ENCODE data around the gene DYRK2.

The DYRK2 gene

DNA sequence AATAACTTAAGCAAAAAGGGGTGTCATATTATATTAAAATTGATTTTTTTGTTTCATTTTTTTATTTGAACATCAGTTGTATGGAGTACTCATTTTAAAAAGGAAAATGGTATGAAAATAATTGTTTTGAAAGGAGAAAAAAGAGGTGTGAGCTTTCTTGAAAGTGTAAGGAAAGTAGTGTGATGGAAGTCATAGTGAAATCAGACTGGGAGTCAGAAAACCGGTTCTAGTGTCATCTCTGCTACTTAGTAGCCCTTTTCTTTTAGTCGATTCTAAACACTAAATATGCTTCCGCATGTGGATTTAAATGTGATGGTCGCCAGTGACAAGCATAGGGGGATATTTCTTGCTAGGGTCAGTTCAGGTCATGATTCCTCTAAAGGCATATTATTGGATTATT is 1.8 kb upstream of the DYRK2 start:
- no peak for DNase-seq (ENCODE audit: low read depth)

GRCh38 chr12:67647181-67647798 is 1.3 kb upstream of the DYRK2 start:
- no peak for DNase-seq (ENCODE audit: low read depth)

- peak; percentile 73 for DNase-seq (ENCODE audit: low read depth)
These were observed 585 bp upstream of the DYRK2 start for GRCh38 chr12:67647799-67648520.

- DNase-seq (ENCODE audit: low read depth), result no peak
These were observed 670 bp downstream of the DYRK2 start for GRCh38 chr12:67649261-67649569.

DNA sequence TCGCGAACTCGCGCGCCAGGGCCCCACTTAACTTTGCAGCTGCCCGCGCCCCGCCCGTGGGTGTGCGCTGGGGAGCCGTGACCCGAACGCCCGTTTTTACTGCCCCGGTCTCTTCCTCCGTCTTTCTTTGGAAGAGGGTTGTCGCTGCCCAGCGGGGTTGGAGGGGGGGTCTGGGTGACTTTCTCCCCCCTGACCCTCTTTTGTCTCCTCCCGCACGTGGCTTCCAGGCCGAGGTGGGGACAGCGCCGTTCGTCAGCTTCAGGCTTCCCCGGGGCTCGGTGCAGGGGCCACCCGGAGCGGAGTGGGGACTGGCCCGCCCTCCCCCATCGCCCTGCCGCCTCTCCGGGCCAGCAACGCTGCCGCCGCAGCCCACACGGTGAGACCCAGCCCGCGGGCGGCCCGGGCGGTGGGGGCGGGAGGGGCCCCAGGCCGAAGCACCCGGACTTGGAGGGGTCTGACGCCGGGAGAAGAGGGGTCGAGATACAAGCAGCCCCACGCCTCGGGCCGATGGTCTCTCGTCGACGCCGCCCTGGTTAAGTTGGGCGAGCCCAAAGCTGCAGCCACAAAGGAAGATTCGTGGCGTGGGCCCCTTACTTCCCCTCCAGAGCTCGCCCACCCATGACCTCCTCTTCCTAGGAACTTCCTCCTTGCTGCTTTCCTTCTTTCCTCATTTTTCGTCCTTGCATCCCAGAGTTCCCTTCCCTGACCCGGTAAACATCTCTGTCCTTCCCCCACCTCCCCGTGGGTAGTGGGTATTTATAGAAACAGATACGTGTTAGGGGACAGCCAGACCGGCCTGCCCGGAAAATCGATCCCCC is 1.2 kb downstream of the DYRK2 start:
- DNase-seq (ENCODE audit: low read depth), result no peak

- DNase-seq (ENCODE audit: low read depth), result no peak
These were observed 2.0 kb downstream of the DYRK2 start for GRCh38 chr12:67650388-67651131.

DNA sequence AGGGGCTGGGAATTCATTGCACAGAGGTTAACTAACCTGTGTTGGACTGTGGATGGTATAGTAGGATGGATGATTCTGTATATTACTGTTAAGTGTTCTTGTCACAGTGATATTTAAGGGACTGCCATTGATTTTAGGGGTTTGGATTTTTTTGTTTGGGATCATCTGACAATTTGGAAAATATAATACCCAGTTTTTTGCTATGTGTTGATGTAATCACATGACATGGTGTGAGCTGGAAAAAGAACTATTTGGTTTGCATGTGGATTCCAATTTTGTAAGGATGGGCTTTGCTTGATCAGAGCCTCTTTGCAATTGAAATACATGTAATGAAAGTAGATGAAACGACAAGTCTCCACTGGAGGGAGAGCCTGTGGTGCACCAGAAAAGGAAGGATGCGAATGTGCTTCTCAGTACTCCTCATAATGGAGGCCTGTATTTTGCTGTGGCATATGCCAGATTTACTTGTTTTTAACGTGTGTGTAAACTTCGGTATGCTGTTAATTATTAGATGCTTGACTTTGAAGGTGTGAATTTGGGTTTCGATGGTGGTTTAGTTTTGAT is 2.7 kb downstream of the DYRK2 start:
- no peak for DNase-seq (ENCODE audit: low read depth)

DNA sequence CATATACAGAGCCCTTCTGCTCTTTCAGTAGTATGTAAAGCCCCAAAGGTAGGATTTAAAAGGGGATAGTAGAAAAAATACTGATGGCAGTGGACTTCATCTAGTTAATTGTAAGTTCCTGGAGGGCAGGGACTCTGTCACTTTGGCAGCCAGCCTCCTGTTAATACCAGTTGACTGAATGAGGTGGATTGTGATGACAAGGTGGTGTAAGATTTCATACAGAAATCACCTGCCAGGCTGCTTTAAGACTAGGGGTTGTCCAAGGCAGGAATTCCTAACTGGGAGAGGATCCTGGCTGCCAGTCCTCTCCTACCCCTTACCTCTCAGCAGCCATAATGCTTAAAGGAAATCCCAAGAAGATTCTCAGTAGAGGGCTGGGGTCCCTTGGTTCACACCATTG is 7.3 kb downstream of the DYRK2 start:
- DNase-seq (ENCODE audit: low read depth), result no peak

DNA sequence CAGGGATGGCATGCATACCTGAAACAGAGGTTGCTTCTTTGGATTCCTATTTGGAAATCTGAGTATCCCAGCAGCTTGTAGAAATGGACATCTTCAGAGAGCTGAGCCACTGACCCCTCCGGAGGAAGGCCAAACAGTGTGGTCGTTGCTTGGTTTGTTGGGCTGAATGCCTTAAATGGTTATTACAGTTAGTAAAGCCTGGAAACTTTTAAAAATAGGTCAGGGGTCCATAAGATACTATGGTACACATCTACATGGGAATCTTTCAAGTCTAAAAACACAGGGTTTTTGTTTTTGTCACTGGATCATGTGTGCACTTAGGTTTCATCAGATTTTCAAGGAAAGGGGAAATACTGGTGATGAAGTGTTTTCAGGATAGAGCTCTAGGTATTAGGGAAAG is 7.7 kb downstream of the DYRK2 start:
- no peak for DNase-seq (ENCODE audit: low read depth)

- DNase-seq (ENCODE audit: low read depth), result no peak
These were observed 9.9 kb downstream of the DYRK2 start for GRCh38 chr12:67658486-67658885.

- no peak for DNase-seq (ENCODE audit: low read depth)
These were observed 10.7 kb downstream of the DYRK2 start for GRCh38 chr12:67659292-67659691.

GRCh38 chr12:67661311-67662021 is 12.9 kb downstream of the DYRK2 start:
- no peak for DNase-seq (ENCODE audit: low read depth)

DNA sequence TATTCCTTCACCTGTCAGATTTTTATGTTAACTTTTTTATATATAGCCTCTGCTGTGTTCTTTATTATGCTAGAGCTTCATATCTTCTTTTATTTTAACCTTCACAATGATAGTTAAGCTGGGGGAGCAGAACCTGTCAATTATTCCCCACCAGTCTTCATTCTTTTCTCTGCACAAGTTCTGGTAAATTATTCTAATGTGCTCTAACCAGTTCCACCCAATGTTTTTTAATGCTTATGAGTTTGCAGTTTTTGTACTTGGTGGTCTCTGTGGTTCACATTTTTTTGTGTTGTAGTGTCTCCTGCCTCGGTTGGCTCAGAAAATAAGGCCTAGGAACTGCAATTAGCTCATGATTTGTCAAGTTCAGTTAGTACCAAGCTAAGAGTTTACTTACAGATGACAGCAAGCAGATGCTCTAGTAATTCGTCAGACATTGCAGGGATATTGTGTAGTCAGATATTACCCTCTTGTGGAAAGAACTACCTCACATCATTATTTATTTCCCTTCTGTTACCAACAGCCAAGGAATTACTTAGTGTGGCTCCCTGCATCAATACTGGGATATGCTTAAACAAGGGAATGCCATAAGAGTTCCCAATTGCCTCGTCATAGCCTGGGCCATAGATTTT is 14.5 kb downstream of the DYRK2 start:
- DNase-seq (ENCODE audit: low read depth), result peak; percentile 82

GRCh38 chr12:67664171-67664570 is 15.6 kb downstream of the DYRK2 start:
- no peak for DNase-seq (ENCODE audit: low read depth)

DNA sequence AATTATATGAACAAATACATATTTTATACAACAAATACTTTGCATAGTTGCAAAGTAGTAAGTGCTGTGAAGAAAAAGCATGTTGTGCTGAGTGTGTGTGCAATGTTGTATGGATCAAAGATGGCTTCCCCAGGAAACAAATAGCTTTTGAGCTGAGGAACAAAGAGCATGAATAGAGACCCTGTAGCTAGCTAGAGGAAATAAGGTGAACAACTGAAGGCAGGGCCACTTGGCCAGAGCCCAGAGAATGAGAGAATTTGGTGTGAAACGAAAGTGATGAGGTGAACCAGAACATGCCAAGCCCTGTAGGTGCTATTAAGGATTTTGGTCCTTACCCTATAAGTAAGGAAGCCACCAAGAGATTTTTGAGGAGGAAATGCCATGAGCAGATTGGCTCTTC is 17.1 kb downstream of the DYRK2 start:
- DNase-seq (ENCODE audit: low read depth), result no peak

DNA sequence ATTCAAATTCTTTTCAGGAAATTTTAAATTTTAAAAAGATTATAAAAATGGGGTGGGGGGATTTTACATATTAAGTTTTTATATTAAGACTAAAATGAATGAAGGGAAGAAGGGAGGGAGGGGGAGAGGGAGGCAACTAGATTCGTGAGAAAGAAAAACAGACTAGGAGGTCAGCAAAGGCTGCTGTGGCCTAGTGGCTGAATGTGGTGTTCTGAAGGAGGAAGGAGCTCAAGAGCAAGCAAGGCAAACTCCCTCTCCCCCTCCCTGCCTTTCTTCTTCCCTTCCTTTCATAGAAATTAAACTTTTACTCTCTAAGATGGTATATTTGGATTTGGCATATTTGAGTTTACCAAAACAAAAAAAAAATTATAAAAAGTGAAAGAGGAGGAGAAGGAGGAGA is 18.1 kb downstream of the DYRK2 start:
- DNase-seq (ENCODE audit: low read depth), result no peak

DNA sequence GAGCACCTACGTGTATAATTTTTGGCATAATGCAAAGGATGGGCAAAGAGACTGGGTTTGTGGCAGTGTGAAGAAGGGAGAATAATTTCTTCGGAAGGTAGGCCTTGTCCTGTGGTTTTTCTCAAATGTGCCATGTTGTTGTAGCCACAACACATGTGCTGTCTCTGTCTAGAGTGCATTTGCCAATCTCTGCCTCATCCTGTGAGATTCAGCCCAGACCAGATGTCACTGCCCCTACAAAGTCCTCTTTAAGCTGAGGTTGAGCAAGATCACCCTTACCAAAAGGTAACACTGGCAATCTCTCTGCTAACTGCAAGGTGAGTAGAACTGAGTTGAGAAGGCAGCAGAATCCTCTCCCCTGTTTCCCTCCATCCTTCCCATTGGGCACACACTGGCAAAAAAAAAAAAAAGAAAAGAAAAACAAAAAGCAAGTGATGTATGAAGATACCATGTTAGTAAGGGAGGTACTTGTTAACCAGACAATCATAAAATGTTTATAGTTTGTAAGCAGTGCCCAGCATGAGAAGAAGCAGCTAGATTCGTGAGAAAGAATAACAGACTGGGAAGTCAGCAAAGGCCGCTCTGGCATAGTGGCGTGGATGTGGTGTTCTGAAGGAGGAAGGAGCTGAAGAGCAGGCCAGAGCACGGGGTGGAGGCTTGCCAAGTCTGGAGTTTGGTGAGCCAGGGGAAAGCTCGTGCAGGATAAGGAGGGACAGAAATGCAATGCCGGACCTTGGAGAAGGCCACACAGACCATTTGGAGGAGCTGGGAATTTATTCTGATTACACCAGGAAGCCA is 18.9 kb downstream of the DYRK2 start:
- DNase-seq (ENCODE audit: low read depth), result no peak

- no peak for DNase-seq (ENCODE audit: low read depth)
These were observed 20.8 kb downstream of the DYRK2 start for GRCh38 chr12:67669217-67669933.

DNA sequence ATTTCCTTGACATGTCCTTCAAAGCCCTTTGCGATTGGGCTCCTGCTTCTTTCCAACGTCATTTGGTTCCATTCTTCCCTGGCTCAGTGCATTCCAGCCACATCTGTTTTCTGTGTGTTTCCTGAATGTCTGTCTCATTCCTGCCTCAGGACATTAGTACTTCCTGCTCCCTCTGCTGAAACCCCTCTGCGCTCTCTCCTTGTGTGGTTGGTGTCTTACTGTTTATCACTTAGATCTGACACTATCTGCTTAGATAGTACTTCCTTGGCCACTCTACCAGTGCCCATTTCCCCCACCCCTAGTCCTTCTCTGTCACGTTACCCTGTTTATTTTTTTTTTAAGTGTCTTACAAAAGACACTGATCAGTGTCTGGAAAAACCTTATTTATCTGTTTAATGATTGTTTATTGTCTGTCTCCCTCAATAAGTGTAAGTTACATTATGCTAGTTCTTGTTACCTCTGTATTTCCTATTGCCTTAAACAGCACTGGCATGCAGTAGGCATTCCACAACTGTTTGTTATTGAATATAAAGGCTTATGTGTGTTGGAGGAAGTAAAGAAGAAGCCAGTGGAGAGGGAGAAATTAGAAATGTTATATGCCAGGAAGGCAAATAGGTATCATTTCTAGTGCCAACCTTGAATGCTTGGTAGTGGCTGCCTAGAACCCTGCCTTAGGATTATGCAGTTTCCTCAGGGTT is 21.5 kb downstream of the DYRK2 start:
- no peak for DNase-seq (ENCODE audit: low read depth)
